EH (cell line): ENCODE data around the gene TNNT3.

Experiments used
- DNase-seq: peaks from one replicate; pipeline ENCODE4 v3.0.0-alpha.2; 2015; ENCODE audit warnings: low read depth

TNNT3 gene

GRCh38 chr11:1923201-1923956, 3.9 kb downstream of the TNNT3 start:
- no peak for DNase-seq

- DNase-seq, result no peak
Observed at GRCh38 chr11:1924181-1924580, 4.7 kb downstream of the TNNT3 start.

DNA sequence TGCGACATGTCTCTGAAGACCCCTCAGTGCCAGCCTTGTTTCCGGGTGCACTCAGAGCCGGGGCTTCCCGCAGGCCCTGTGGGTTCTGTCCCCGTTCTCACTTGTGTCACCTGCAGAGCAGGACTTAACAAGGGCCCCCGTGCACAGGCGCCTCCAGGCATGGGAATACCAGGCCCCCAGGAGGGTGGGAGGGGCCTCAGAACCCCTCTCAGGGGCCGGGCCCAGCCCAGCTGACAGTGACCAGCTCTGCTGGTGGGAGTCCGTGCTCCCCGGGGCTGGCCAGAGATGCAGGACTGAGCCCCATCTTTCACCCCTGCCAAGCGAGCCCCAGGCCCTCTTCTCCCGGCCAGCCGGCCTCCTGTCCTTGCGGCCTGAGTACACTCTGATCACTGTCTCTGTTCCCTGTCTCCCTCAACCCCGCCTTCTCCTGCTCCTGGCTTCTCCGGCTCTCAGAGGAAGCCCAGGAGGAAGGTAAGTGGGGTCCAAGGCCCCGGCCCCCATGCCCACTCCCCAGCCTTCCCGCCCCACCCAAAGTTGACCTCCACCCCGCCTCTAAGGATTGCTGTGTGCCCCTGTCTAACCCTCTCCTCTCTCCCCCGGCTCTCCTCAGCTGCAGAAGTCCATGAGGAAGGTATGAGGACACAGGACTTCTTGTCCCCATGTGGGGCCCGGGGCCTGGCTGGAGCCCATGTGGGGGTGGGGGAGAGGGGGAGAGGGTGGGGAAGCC, 5.3 kb downstream of the TNNT3 start:
- no peak for DNase-seq

DNA sequence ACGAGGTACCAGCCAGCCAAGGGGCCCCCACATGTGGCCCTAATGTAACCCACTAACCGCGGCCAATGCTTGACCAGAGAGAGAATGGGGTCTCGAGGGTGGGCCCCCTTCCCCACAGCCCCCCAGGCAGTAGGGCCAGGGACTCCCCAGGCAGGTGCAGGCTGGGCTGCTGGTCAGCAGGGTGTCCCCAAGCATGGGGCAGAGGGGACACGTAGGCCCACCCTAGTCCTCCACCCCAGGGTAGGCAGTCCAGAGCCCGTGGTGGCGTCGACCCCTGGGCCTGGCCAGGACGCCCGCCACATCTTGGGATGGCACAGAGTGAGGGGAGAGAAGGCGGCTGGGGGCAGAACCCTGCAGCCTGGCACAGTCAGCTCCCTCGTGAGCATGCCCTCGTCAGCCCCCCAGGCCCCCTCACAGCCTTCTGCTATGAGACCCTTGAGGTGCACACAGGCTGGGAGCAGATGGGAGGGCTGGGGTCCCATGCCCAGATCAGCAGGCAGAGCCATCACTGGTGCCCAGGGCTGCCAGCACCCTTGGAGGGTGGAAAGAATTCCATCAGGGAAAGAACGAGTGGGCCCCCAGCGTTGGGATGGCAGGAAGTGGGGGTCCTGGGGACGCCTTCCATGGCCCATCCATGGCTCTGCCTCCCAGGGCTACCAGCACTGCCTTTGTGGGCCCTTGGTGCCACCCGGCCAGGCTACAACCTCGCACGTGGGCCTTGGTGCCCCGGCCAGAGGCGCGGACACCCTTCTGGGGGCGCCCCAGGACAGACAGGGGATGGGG, 6.1 kb downstream of the TNNT3 start:
- no peak for DNase-seq

GRCh38 chr11:1926156-1927025, 6.9 kb downstream of the TNNT3 start:
- no peak for DNase-seq

DNA sequence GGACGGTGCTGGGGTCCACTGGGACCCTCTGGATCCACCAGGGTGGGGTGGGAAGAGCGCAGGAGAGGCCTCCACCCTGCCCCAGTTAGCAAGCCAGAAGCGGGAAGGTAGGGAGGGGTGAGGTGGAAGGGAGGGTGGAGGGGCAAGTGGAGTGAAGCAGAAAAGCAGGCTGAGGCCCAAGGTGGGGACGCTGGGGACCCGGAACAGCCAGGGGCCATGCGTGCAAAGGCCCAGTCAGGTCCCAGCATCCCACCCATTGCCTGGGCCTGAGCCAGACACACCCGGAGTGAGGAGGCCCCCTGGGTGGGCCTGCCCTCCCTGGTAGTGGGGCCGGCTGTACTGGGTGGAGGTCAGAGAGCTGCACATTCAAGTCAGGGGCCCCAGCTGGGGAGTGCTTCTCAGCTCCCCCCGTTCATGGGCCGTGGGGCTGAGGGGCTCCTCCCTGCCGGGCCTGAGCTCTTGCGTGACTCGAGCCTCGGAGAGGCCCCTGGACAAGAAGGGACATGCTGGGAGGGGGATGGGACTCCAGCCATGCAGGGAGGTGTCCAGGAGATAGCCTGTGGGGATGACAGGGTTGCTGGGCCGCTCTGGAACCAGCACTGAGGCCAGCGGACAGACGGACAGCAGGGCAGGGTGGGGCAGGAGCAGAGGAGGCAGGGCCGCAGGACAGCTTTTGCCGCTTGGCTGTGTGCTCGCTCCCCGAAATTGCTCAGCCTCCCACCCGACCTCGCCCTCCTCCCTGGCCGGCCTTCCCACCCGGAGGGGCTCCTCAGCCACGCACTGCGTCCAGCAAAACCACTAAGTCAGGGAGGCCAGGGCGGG, 7.7 kb downstream of the TNNT3 start:
- DNase-seq, result no peak

DNA sequence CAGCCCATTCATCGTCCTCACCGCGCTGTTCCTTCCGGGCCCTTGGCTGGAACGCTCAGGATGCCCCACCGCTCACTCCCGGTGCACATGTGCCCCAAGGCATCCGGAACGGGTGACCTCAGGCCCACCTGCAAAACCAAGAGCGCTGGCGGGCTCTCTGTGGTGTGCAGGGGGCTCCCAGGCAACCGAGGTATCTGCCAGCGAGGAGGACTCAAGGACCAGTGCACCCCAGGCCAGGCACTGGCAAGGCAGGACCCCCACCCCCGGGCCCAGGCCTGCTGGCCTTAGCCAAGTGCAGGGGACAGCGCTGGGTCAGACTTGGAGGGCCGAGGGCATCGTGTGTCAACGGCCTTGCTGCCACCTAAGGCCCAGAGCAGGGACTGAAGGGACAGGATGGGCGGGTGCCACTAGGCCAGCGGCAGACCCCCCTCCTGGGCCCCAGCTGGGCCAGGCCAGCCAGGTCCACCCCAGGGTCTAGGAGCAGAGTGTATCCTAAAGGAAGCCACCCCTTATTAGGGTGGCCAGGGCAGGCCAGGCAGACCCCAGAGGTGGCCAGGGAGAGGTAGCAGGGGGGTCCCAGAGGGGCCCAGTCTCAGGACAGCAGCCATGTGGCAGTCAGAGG, 8.5 kb downstream of the TNNT3 start:
- no peak for DNase-seq

GRCh38 chr11:1928470-1928890, 9.0 kb downstream of the TNNT3 start:
- DNase-seq, result no peak

- no peak for DNase-seq
Observed at GRCh38 chr11:1928891-1929541, 9.5 kb downstream of the TNNT3 start.

GRCh38 chr11:1929621-1930461, 10.3 kb downstream of the TNNT3 start:
- DNase-seq, result no peak

- DNase-seq, result no peak
Observed at GRCh38 chr11:1930462-1930830, 10.9 kb downstream of the TNNT3 start.

DNA sequence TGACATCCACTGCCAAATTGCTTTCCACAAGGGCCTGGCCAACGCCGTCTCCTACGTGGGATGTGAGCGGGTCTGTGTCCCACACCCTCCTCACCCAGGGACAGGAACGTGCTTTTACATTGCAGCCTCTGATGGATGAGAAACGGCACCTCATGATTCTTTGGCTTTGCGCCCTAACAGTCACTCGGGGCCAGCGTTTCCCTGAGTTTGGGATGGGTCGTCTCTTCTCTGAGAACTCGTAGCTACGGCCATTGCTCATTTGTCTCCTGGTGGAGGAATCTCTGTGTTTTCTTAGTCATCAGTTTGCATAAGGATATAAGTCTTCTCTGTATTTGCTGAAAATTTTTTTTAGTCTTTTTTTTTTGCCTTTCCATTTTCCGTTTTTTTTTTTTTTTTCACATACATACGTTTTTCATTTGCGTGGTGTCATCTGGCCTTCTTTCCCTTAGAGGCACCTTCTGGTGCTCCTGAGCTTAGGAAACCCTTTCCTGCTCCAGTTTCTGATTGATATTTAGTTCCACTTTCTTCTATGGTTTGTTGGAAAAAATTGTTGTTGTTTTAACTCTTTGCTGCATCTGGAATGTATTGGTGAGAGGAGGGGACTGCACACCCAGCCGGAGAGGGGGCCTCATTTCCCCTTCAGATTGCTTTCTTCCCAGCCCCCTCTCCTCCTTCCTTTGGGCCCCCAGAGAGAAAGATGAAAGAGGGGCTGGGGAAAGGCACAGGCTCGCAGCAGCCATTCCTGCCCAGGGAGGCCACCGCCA, 12.0 kb downstream of the TNNT3 start:
- DNase-seq, result peak; percentile 20

GRCh38 chr11:1932105-1932480, 12.6 kb downstream of the TNNT3 start:
- DNase-seq, result no peak

- DNase-seq, result no peak
Observed at GRCh38 chr11:1932681-1933080, 13.2 kb downstream of the TNNT3 start.

GRCh38 chr11:1933416-1934334, 14.2 kb downstream of the TNNT3 start:
- DNase-seq, result no peak

DNA sequence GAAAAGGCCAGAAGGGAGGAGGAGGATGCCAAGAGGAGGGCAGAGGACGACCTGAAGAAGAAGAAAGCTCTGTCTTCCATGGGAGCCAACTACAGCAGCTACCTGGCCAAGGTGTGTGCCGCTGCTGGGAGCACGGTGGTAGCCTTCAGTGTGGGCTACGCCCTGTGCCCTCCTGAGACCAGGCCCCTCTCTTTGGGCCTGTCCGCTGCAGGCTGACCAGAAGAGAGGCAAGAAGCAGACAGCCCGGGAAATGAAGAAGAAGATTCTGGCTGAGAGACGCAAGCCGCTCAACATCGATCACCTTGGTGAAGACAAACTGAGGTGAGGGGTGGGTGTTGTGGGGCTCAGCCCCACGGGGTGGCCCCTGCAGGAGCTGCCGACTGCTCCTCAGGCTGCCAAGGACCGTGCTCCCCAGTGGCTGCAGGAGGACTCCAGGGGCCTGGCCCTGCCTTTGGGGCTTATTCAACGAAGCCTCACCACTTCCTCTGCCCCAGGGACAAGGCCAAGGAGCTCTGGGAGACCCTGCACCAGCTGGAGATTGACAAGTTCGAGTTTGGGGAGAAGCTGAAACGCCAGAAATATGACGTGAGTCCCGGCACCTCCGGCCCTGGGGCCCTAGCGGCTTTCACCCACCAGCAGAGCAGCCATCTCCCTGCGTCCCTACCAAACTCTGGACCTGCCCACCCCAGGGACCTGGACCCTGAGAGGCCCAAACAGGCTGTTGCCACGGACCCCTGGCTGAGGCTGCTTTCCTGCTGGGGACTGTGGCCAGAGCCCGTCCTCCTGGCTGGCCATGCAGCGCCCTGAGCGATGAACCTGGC, 15.0 kb downstream of the TNNT3 start:
- DNase-seq, result no peak
